CMK (cell line): Measurements from ENCODE around the gene ABHD17A.
"Not testable (repeated sequence)": the region's sequence is repeated elsewhere in the genome, so short reads cannot be mapped to it uniquely, and the experiment has no call there.

ENCODE experiments used
- DNase-seq: peaks from one replicate; pipeline ENCODE4 v3.0.0-alpha.2; 2010; ENCODE audit warnings: low read depth

The ABHD17A gene

GRCh38 chr19:1880611-1881392, 4.5 kb downstream of the ABHD17A start:
- no peak for DNase-seq

- DNase-seq: not testable (repeated sequence)
These were observed 5.3 kb downstream of the ABHD17A start for GRCh38 chr19:1879982-1880381.

GRCh38 chr19:1878583-1878982, 6.7 kb downstream of the ABHD17A start:
- not testable (repeated sequence) for DNase-seq

GRCh38 chr19:1877280-1877660, 8.0 kb downstream of the ABHD17A start:
- not testable (repeated sequence) for DNase-seq

- not testable (repeated sequence) for DNase-seq
These were observed 8.6 kb downstream of the ABHD17A start for GRCh38 chr19:1876496-1877279.

- no peak for DNase-seq
These were observed 9.4 kb downstream of the ABHD17A start for GRCh38 chr19:1875646-1876495.

- not testable (repeated sequence) for DNase-seq
These were observed 10.0 kb downstream of the ABHD17A start for GRCh38 chr19:1875265-1875645.

- no peak for DNase-seq
These were observed 10.6 kb downstream of the ABHD17A start for GRCh38 chr19:1874554-1875185.

- DNase-seq: no peak
These were observed 11.5 kb downstream of the ABHD17A start for GRCh38 chr19:1873524-1874473.

- DNase-seq: no peak
These were observed 12.3 kb downstream of the ABHD17A start for GRCh38 chr19:1872807-1873523.

- DNase-seq: no peak
These were observed 13.7 kb downstream of the ABHD17A start for GRCh38 chr19:1871630-1872029.

GRCh38 chr19:1871140-1871597, 14.1 kb downstream of the ABHD17A start:
- DNase-seq: no peak

- no peak for DNase-seq
These were observed 16.3 kb downstream of the ABHD17A start for GRCh38 chr19:1868971-1869370.

- DNase-seq: no peak
These were observed 18.0 kb downstream of the ABHD17A start for GRCh38 chr19:1867349-1867724.

- DNase-seq: no peak
These were observed 18.5 kb downstream of the ABHD17A start for GRCh38 chr19:1866693-1867348.

GRCh38 chr19:1865172-1866010, 19.9 kb downstream of the ABHD17A start:
- no peak for DNase-seq

- peak; percentile 86 for DNase-seq
These were observed 20.7 kb downstream of the ABHD17A start for GRCh38 chr19:1864480-1865171.
